ENCODE data around the gene ANKRD50. TPM values are rescaled to one million over a fixed set of nuclear protein-coding genes. Genes with fewer than 3 reads are reported as not detected.

Gene ANKRD50
- total and polyA plus RNA-seq, 9 of the 15 experiments (the other 6 are each of a cell fraction or from before 2014, with no cell fraction given), result 2.0 to 8.0 (median 6.2) TPM

GRCh38 chr4:124748965-124749364 lies 36.4 kb upstream of the ANKRD50 start (continued):
- no peak for TF ChIP-seq ZBTB34 (CRISPR knock-in tag; IDR thresholded peaks at IDR 0.05)

- H3K36me3 ChIP-seq (ENCODE audit: control insufficient read depth, insufficient read depth, low read length), result no peaks in the 10 kb centered on the region
- H3K27ac ChIP-seq (ENCODE audit: extremely low read depth, low read depth, low read length), result no peak overlapping the region
- intact Hi-C loops (cut with micrococcal nuclease) (loop anchor here (10.0 kb wide), 1 partner anchor 281 kb away; no protein-coding TSS in a partner anchor), in situ Hi-C loops (cut with MboI) (no loop called here)
- H3K9me3 ChIP-seq (replicated peaks; ENCODE audit: control insufficient read depth, insufficient read depth, low read depth, low read length), result no peaks in the 10 kb centered on the region
- ChIA-PET CTCF (ENCODE audit: low intra/inter-chr PET ratio) (no interaction called here), POLR2A (no interaction called here)
- H3K79me2 ChIP-seq (ENCODE audit: control insufficient read depth, insufficient read depth, low read length), result no peaks in the 10 kb centered on the region
- DNase-seq (ENCODE audit: extremely low read depth in 1 of 4, low spot score in 3 of 4) (no peak), FAIRE-seq (no peak), ATAC-seq (no peak)
- H4K20me1 ChIP-seq (replicated peaks; ENCODE audit: control insufficient read depth, insufficient read depth, low read length), result no peaks in the 10 kb centered on the region
- no peak overlapping the region for H3K4me3 ChIP-seq
- H3K4me1 ChIP-seq (replicated peaks in 1 of 2; ENCODE audit: control insufficient read depth in 2 of 2, insufficient read depth in 2 of 2, low read length in 2 of 2), result no peaks in the 10 kb centered on the region
- no peaks in the 10 kb centered on the region for H3K9me1 ChIP-seq (ENCODE audit: control insufficient read depth, insufficient read depth, low read length)
- no TSS peak for BruUV-seq (replicated peaks)
- H2AFZ ChIP-seq (ENCODE audit: low read depth, low read length), result no peak overlapping the region
- H3K27me3 ChIP-seq (ENCODE audit: control insufficient read depth in 2 of 2, insufficient read depth in 2 of 2, low read length in 2 of 2), result peaks cover 0 to 5% of the 10 kb centered on the region in 2 experiments; a peak in 1 of 5 replicates
- no peak overlapping the region for H3K9ac ChIP-seq (ENCODE audit: insufficient read depth in 1 of 2, low read depth in 2 of 2, low read length in 2 of 2)
- 2% methylated on average over 5 of the region's 5 CpGs for WGBS (ENCODE audit: insufficient coverage, low coverage, missing lambda C conversion rate)
- TF ChIP-seq ZNF586 (CRISPR knock-in tag; conservative IDR thresholded peaks at IDR 0.05) (no peak), PYGO2 (tag; IDR thresholded peaks at IDR 0.05) (no peak), NFIX (CRISPR knock-in tag; IDR thresholded peaks at IDR 0.05; ENCODE audit: low read depth) (0 out of 2 replicates have a peak, but pooled peaks have one; percentile 9), LEF1 (IDR thresholded peaks at IDR 0.05) (no peak), POLR2A (conservative IDR thresholded peaks at IDR 0.05) (no peak), E2F5 (CRISPR knock-in tag; IDR thresholded peaks at IDR 0.05) (no peak), ZNF699 (CRISPR knock-in tag; IDR thresholded peaks at IDR 0.05; ENCODE audit: insufficient replicate concordance) (no peak), HMG20A (CRISPR knock-in tag; conservative IDR thresholded peaks at IDR 0.05) (no peak), ZNF707 (CRISPR knock-in tag; conservative IDR thresholded peaks at IDR 0.05) (no peak), ZEB2 (IDR thresholded peaks at IDR 0.05) (no peak), NFIC (IDR thresholded peaks at IDR 0.05) (peak; percentile 65), ZNF79 (CRISPR knock-in tag; IDR thresholded peaks at IDR 0.05; ENCODE audit: low read depth) (no peak), RBM15 (IDR thresholded peaks at IDR 0.05; ENCODE audit: insufficient read depth, low read length) (no peak)
- H3K4me2 ChIP-seq (ENCODE audit: insufficient read depth, low read length), result no peak overlapping the region
These were observed 33.7 kb upstream of the ANKRD50 start for GRCh38 chr4:124745985-124746801.
